ENCODE measurements around the gene TPSG1.
"Not testable (repeated sequence)": the region's sequence is repeated elsewhere in the genome, so short reads cannot be mapped to it uniquely, and the experiment has no call there.

The TPSG1 gene

DNA sequence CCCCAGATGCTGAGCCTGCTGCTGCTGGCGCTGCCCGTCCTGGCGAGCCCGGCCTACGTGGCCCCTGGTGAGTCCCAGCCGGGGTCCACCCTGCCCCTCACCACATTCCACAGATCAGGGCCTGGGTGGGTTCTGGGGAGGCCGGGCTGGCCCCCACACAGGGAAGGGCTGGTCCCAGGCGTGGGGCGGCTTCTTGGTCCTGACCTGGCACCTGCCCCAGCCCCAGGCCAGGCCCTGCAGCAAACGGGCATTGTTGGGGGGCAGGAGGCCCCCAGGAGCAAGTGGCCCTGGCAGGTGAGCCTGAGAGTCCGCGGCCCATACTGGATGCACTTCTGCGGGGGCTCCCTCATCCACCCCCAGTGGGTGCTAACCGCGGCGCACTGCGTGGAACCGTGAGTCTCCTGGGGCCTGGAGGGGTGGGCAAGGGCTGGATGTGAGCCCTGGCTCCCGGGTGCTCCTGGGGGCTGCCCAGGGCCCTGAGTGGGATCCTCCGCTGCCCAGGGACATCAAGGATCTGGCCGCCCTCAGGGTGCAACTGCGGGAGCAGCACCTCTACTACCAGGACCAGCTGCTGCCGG lies 31.3 kb upstream of the TPSG1 start:
- not testable (repeated sequence) for DNase-seq

DNA sequence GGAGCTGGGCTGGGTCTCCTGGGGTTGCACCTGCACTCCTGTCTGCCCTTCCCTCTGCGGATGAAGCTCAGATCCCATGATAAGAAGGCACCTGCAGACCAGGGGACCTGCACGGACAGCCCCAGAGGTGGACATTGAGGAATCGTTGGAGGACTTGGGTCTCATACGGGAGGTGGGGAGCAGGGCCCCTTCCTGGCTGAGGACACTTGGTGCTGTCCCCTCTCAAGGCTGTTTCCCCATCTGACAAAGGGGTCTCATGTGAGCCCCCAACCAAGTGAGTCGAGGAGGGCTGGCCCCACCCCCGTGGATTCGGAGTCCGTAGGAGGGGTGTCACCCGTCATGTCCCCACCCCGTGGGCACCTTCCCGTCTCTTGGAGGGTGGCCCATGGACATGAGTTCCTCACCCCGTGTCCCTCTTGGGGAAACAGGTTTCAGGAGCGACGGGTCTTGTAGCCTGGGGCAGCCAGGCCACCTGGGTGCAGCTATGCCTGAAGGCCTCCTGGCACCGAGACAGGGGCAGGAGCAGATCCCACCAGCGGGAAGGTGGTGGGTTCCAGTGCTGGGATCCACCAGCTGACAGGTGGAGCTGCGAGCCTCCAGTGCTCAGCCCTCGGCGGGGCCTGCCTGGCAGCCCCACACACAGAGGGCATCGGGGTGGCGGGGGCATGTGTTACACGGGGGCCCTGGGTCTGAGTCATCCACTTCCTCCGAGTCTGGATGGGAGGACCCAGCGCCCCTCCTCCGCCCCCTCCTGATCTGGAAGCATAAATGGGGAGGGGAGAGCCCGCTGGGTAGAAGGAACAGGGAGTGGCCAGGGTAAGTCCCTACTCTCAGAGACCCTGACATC lies 30.4 kb upstream of the TPSG1 start, which contains the start of gene TPSD1:
TPSD1 (plus strand) TSS at position 794 of the 847 bp plus-strand sequence. CDS start 212 bp downstream, outside the sequence.
- DNase-seq = not testable (repeated sequence)

DNA sequence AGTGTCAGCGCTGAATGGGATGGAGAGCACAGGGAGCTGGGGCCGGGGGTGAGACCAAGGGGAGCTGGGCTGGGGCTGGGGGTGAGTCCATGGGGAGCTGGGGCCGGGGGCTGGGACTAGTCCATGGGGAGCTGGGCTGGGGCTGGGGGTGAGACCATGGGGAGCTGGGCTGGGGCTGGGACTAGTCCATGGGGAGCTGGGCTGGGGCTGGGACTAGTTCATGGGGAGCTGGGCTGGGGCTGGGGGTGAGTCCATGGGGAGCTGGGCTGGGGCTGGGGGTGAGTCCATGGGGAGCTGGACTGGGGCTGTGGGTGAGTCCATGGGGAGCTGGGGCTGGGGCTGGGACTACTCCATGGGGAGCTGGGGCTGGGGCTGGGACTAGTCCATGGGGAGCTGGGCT lies 29.8 kb upstream of the TPSG1 start:
- not testable (repeated sequence) for DNase-seq

DNA sequence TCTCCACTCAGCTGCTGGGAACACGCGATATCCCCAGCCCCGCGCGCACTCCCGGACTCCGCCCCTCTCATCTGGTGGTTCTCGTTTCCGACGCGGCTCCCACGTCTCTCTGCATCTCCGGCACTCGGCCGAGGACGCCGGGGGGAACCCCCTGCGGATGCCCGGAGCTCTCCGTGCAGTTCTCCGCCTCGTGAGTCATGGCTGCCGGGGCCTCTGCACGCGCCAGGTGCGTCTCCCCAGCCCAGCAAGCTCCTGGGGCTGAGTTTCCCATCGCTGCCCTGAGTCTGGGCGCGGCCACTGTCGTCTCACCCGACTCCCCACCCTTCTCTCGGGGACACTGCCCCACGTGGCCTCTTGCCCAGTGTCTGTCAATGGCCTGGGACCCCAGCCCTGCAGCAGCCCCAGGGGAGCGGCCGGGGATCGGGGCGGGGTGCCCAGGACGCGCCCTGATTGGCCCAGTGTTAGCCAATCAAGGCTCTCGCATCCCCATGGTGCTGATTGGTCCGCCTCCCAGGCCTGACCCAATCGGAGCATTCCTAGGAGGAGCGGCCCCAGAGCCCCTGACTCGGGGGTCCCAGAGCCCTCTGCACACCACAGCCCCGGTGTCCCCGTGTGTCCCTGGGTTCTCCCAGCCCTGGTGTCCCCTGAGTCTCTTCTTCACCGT lies 28.8 kb upstream of the TPSG1 start:
- DNase-seq = not testable (repeated sequence)

DNA sequence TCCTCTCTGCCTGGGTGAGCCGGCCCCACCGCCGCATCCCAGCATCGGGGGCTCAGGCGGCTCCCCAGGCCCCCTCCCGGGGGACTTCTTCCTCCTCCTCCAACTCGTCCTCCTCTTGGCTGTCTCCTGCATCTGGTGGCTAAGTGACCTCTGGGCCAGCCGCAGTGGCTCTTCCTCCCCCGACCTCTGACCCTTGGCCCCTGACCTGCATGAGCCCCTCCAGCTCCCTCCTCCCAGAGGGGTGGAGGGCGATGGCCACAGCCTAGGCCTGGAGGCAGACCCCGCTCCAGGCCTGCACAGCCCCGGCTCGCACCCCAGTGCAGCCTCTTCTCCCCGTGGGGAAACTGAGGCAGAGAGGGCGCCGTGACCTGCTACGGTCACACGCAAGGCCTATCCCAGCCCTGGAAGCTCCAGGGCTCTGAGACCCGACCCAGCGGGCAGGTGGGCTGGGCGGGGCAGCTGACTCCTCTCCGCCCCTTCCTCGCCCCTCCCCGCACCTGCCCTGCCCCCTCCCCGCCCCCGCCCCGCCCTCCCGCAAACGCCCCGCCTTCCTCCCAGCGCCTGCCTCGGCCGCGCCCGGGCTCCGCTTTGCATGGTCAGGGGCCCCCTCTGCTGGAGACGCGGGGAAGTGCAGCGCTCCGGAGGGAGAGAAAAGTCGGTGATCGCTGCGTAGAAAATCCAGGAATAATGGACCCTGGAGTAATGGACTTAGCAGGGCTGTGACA lies 24.1 kb upstream of the TPSG1 start:
- DNase-seq = not testable (repeated sequence)

DNA sequence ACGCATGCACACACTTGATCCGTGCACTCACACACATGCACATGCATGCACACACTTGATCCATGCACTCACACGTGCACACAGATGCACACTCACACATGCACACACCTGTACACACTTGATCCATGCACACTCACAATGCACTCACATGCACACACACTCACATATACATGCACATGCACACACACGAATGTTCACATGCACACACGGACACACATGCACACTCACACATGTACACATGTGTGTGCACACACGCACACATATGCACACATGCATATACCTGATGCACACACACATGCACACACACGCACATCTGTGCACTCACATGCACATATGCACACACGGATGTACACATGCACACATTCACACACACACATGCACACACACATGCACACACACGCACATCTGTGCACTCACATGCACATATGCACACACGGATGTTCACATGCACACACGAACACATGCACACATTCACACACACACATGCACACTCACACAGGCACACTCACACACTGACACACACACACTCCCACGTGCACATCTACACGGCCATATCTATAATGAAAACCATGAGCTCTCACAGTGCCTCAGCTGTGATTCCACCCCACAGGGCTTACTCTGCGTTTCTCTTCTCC lies 23.0 kb upstream of the TPSG1 start:
- DNase-seq = not testable (repeated sequence)

DNA sequence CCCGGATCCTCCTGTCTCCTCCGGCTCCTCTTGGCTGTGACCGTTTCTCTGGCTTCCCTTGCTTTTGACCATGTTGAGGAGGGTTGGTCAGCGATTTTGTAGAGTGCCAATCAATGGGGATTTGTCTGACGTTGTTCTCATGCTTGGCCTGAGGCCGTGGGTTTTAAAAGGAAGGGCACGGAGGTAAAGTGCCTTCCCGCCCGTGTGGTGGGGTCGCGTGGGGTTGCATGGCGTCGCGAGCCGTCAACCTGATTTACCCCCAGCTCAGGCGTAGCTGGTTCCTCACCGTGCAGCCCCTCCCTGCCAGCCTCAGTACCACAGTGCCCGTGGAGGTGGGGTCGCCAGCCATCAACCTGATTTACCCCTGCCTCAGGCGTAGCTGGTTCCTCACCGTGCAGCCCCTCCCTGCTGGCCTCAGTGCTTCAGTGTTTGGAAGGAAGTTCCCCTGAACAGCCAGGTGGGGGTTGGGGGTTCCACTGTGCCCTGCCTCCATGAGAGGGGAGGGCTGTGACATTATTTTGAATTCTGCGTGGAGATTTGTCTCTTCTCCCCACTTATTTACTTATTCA lies 20.5 kb upstream of the TPSG1 start:
- no peak for DNase-seq

DNA sequence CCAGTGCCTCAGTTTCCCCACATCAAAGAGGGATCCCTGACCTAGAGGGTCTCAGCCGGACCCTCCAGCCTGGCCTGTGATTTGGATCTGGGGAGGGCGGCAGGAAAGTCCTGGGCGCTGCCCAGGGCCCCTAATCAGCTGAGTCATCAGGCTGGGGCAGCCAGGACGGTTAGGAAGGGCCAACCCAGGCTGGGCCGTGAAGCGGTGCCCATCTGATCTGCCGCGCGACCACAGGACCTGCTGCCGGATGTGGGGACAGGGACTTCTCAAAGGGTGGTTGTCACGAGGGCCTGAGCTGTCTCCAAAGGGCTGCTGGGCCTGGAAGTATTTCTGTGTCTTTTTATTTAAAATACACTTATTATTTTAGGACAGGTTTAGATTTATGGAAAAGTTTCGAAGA lies 19.8 kb upstream of the TPSG1 start:
- no peak for DNase-seq

DNA sequence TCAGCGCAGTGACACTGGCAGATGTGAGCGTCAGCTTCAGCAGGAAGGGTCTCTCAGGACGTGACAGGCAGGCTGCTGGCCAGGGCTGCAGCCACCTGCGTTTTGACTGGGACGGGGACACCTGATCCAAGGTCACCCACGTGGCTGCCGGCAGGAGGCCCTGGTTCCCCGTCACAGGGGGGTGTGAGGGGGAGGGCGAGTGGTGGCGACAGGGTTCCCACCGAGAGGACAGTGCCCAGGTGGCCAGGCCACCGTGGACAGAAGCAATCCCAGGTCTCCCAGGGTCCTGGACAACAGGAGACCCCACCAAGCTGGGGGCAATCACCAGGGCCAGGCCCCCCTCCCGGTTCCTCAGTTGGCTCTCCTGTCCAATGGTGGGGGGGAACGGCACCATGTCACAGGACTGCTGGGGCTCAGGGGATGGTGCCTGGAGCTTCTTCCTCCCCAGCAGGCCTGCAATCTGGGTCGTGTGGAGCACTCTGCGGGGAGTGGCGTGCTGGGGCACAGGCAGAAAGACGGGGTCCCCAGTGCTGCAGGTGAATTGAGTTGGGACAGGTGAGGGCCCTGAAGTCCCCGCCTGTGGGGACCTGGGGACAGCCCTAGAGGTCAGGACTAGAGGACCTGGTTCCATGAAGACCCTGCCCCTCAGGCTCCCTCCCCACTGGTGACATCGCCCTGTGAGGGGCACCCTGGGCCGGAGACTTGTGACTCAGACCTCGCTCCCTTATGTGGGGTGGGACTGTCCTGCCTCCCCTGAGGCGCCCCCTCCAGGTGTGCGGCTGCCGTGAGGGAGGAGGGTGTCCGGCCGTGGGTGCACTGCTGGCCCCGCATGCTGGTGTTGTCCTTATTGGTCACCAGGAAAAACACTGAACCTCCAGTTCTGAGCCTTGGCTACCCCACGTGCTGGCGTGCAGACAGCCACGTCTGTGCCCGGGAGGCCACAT lies 19.1 kb upstream of the TPSG1 start:
- DNase-seq = not testable (repeated sequence)

DNA sequence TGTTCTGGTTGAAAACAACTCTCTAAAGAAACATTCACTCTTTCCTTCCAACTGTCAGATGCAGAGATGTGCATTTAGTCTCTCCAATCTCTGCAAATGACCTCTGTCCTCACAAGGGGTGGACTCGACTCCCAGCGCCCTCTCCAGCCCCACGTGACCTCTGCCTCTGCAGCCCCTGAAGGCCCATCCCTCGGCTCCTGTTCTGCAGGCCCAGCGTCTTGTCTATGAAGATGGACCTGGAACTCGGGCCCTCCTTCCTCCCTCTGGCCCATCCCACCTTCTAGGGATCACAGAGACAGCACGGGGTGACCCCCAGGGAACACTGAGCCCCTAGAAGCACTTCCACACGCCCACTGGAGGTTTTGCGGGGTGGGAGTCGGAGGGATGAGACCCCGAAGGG lies 18.3 kb upstream of the TPSG1 start:
- DNase-seq = not testable (repeated sequence)

DNA sequence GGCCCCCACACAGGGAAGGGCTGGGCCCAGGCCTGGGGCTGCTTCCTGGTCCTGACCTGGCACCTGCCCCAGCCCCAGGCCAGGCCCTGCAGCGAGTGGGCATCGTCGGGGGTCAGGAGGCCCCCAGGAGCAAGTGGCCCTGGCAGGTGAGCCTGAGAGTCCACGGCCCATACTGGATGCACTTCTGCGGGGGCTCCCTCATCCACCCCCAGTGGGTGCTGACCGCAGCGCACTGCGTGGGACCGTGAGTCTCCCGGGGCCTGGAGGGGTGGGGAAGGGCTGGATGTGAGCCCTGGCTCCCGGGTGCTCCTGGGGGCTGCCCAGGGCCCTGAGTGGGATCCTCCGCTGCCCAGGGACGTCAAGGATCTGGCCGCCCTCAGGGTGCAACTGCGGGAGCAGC lies 16.0 kb upstream of the TPSG1 start:
- not testable (repeated sequence) for DNase-seq

DNA sequence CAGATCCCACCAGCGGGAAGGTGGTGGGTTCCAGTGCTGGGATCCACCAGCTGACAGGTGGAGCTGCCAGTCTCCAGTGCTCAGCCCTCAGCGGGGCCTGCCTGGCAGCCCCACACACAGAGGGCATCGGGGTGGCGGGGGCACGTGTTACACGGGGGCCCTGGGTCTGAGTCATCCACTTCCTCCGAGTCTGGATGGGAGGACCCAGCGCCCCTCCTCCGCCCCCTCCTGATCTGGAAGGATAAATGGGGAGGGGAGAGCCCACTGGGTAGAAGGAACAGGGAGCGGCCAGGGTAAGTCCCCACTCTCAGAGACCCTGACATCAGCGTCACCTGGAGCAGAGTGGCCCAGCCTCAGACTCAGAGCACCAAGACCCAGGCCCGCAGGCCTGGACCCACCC lies 15.4 kb upstream of the TPSG1 start, which contains the start of gene TPSAB1:
TPSAB1 (plus strand) TSS at position 270 of the 400 bp plus-strand sequence. CDS start 234 bp downstream, outside the sequence.
- not testable (repeated sequence) for DNase-seq

DNA sequence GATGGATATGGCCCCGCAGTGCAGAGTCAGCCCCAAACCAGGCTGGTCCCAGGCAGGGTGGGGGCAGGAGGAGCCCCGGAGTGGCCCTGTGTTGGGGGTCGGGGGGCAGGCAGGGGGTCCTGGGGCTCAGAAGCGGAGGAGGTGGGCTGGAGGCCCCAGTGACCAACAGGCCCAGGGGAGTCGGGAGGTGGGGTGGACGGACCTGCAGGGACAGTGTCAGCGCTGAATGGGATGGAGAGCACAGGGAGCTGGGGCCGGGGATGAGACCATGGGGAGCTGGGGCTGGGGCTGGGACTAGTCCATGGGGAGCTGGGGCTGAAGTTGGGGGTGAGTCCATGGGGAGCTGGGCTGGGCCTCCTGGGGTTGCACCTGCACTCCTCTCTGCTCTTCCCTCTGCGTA lies 14.5 kb upstream of the TPSG1 start:
- DNase-seq = not testable (repeated sequence)

DNA sequence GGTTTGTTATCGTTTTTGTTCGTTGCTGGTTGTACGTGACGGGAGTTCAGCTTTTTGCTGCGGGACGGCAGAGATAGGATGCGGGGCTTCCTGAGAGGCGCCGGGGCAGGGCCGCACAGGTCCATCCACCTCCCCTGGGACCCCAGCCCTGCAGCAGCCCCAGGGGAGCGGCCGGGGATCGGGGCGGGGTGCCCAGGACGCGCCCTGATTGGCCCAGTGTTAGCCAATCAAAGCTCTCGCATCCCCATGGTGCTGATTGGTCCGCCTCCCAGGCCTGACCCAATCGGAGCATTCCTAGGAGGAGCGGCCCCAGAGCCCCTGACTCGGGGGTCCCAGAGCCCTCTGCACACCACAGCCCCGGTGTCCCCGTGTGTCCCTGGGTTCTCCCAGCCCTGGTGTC lies 13.8 kb upstream of the TPSG1 start:
- not testable (repeated sequence) for DNase-seq

DNA sequence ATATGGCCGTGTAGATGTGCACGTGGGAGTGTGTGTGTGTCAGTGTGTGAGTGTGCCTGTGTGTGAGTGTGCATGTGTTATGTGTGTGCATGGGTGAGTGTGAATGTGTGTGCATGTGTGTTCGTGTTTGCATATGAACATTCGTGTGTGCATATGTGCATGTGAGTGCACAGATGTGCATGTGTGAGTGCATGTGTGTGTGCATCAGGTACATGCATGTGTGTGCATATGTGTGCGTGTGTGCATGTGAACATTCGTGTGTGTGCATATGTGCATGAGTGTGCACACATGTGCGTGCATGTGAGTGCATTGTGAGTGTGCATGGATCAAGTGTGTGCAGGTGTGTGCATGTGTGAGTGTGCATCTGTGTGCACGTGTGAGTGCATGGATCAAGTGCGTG lies 12.9 kb upstream of the TPSG1 start:
- no peak for DNase-seq

DNA sequence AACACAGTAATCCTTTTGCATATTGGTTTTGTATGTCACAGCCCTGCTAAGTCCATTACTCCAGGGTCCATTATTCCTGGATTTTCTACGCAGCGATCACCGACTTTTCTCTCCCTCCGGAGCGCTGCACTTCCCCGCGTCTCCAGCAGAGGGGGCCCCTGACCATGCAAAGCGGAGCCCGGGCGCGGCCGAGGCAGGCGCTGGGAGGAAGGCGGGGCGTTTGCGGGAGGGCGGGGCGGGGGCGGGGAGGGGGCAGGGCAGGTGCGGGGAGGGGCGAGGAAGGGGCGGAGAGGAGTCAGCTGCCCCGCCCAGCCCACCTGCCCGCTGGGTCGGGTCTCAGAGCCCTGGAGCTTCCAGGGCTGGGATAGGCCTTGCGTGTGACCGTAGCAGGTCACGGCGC lies 11.6 kb upstream of the TPSG1 start:
- DNase-seq = not testable (repeated sequence)

DNA sequence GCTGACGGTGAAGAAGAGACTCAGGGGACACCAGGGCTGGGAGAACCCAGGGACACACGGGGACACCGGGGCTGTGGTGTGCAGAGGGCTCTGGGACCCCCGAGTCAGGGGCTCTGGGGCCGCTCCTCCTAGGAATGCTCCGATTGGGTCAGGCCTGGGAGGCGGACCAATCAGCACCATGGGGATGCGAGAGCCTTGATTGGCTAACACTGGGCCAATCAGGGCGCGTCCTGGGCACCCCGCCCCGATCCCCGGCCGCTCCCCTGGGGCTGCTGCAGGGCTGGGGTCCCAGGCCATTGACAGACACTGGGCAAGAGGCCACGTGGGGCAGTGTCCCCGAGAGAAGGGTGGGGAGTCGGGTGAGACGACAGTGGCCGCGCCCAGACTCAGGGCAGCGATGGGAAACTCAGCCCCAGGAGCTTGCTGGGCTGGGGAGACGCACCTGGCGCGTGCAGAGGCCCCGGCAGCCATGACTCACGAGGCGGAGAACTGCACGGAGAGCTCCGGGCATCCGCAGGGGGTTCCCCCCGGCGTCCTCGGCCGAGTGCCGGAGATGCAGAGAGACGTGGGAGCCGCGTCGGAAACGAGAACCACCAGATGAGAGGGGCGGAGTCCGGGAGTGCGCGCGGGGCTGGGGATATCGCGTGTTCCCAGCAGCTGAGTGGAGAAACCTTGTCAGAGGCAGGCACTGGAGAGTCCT lies 7.1 kb upstream of the TPSG1 start:
- not testable (repeated sequence) for DNase-seq

DNA sequence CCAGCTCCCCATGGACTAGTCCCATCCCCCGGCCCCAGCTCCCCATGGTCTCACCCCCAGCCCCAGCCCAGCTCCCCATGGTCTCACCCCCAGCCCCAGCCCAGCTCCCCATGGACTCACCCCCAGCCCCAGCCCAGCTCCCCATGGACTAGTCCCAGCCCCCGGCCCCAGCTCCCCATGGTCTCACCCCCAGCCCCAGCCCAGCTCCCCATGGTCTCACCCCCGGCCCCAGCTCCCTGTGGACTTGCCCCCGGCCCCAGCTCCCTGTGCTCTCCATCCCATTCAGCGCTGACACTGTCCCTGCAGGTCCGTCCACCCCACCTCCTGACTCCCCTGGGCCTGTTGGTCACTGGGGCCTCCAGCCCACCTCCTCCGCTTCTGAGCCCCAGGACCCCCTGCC lies 6.2 kb upstream of the TPSG1 start:
- not testable (repeated sequence) for DNase-seq

DNA sequence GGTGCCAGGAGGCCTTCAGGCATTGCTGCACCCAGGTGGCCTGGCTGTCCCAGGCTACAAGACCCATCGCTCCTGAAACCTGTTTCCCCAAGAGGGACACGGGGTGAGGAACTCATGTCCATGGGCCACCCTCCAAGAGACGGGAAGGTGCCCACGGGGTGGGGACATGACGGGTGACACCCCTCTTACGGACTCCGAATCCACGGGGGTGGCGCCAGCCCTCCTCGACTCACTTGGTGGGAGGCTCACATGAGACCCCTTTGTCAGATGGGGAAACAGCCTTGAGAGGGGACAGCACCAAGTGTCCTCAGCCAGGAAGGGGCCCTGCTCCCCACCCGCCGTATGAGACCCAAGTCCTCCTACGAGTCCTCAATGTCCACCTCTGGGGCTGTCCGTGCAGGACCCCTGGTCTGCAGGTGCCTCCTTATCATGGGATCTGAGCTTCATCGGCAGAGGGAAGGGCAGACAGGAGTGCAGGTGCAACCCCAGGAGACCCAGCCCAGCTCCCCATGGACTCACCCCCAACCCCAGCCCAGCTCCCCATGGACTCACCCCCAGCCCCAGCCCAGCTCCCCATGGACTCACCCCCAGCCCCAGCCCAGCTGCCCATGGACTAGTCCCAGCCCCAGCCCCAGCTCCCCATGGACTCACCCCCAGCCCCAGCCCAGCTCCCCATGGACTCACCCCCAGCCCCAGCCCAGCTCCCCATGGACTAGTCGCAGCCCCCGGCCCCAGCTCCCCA lies 5.6 kb upstream of the TPSG1 start:
- DNase-seq = not testable (repeated sequence)

All from NCI-H526 treated with DMSO at 0.1 percent for 48 hours (cell line).